COLO668 (cell line): ENCODE results near the gene TCF7L2.
A peak's percentile ranks its signal among the peaks of the same experiment; 100 is the strongest.

Source experiments
- DNase-seq: peaks from one replicate; lab custom pipeline; 2025; ENCODE audit not compliant: unreplicated experiment; lab: John Stamatoyannopoulos, UW

Gene TCF7L2

DNA sequence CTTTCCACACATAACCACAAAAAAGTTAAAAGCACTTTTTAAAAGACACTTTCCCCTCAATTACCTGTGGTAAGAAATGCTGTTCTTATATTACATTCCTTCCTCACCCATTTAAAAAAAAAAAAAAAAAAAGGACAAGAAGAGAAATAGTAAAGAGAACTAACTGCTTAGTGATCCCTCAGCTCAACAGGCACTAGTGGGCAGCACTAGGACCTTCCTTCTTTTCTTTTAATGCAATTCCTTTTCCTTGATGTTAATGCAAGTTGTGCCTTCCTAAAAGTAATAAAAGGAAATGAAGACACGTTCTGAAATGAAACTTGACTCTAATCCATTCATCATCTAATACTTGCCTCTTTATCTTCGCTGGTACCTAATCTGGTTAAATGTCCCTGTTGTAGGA is 189.7 kb downstream of the TCF7L2 start:
- no peak for DNase-seq

DNA sequence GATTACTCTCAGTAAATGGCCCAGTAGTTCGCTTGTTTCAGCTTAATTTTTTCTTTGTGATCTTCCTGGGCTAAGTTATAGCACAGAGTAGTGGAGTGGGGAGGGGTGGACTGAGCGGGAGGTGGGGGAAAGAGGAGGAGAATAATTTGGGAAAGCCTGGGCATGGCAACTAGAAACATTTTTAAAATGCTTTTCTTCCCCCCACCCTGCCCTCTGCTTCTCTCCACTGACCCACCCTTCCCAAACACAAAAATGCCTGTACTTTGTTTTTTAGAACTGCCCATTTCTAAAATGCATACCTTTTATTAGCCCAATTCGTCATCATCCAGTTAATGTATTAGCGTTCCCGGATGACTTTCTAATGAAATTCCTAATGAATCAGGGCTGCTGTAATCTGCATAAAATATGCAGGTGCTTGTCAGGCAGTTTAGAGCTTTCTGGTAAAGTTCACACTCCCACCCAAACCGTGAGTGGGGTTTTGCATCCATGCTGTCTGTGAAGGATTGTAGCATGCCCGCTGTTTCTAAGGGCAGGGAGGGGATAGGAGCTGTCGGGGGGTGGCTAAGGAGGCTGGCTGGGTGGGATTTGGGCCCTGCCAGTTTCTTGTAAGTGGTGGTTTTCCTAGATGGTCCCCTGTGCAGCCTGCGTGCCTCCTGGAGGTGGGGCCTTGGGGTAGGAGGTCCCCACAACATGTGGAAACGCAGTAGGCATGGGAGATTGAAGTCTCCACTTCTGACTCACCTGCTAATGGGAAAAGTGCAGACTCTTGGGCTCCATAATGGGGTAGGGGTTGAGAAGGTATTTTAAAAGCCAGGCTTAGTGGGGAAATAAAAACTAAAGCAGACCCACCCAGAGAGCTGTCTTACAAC is 190.3 kb downstream of the TCF7L2 start:
- DNase-seq, result no peak

DNA sequence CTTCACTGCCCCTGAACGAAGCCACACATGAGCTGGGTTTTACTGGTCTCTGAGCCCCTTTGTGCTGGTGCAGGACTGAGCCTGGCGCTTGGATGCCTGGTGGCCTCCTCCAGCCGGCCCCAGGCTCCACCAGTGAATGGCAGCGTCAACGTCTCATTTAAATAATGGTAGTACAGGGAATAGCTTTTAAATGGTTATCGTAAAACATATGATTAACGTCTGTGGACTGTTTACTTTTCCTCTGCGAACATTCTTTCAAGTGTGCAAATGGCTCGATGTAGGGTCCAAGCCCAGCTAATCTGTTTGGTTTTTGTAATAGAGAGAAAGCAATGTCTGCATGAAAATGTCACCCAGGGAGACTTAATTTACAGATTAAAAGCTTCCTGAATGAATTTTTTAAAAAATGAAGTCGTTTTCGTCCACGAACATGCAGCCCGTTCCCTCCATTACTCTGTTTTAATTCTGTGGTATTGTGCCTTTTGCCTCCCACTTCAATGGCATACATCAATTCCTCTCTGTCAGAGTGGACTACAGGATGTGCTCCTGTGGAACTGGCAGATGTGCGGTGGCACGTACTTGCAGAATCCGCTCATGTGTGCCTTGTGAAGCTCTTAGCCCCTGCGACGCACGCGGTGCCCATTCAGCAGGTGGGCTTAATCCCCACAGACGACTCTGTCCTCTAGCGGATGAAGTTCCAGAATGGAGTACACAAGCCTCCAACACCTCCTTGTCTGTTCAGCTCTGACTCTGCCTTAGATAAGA is 192.7 kb downstream of the TCF7L2 start:
- DNase-seq, result peak; percentile 2

DNA sequence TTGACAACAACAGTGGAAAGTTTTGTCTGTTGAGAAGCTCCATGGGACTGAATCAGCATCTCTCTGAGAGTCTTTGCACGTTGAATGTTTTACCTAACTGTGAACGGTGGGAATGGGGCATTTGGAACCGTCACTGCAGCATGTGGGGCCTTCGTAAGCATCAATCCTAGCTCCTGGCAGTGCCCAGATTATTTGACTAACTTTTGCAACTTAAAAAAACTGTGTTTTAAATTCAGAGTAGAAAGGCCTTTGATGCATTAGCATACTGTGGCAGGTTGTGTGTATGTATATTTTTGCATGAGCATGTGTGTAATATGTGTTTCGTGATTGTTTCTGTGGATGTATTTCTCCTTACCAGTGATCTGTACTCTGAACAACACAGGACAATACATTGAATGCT is 194.5 kb downstream of the TCF7L2 start:
- no peak for DNase-seq

DNA sequence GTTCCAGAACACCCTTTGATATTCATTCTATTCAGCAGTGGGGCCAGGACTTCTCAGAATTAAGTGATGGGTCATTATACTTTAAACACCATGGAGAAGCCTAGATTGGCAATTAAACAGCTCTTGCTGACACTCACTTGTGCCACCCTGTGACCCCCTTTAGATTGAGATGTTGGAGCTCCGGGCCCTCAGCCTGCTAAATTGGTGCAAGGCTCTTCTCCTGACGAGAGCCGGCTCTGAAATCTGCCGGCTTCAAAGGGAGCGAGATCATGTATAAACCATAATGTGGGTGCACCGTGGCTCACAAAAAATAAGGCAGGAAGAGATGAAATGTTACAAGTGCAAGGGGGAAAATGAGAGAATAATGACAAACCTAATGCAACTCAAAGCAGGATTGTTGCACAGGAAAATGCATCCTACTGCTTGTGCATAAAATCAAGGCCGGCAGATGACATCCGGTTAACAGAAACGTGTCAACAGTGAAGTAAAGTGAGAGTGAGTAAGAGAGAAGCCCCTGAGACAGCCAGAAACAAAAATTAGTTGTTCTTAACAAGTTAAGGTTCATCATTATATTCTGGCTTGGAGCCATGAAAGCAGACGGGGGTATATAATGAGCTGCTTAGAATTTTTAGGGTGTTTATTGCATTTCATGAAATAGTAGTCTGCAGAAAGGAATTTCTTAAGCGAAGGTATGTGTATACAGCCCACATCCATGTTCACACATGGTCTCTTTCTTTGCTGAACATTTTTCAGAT is 198.2 kb downstream of the TCF7L2 start:
- no peak for DNase-seq

DNA sequence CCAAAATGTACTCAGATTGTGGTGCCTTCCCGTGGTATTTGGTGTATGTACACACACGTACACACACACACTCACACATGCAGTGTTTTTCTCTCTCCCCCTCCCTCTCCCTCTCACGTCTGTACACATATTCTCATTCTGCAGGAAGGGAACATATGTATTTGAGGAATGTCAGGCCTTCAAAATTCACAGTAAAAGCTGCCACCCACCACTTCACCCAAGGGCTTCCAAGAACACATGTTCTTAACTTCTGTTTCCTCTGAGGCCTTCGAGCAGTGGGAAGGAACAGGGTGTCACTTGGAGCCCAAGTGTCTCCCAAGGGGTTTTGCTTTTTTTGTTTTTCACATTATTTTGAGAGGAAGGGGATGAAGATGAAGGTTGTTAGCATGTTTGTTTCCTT is 198.9 kb downstream of the TCF7L2 start:
- DNase-seq, result no peak

DNA sequence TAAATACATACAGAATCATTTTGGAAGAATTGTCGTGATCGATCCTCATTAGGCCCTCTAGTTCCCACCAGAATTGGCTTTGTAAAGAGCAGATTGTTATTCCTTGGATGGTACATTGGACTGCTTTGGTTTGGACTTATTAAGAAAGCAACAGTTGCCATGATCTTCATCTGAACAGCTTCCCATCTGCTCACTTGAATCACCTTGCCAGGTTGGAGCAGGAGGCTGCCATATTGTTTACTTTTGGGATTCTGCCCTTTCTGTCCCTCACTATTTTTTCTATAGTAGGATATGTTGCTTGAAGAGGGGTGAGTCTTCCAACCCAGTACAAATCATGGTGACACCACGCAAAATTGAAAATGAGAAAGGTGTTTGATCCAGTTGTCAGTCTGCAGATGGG is 199.6 kb downstream of the TCF7L2 start:
- DNase-seq, result no peak

DNA sequence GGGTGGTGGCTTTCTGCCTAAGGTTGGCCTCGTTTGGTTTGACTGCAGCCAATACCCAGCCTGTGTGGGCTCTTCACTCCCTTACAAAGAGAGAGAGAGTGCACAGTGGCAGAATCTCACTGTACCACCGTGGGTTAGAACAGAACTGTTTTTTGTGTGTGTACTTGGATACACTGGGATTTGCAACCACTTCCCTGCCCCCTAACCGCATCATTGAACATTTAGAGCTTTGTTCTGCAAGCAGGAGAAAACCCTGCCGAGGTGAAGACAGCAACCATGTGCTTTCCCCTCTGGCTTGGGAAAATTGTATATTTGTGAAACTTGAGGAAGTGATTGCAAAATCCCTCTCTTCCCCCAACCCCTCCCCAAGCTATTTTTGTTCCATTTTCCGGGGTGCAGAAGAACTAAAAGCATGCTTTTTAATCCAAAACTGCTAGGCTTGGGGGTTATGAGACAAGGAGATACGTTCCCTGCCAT is 201.2 kb downstream of the TCF7L2 start:
- DNase-seq, result no peak

DNA sequence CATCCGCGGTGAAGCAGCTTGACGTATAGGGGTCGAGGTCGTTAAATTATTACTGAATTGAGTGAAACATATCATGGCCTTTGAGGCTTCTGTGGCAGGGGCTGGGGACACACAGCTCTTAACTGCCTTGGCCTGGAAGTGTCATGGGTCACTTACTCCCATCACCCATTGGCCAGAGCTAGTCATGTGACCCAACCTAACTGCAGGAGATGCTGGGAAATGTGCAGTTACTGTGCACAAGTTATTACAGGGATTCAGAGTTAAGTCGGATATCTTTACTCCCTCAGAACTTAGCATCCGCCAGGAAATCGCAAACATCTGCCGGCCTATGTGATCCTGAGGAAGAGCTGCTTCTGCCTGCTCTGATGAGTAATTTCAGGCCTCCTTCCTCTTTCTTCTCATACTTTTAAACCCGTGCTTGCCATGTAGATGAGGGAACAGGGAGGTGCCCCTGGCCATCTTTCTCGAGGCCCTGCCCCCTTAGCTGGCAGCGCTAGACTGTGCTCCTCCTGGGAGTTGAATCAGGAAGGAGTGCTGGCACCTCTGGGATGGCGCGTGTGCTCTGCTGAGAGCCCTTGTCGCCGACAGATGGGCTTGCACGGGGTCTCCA is 203.6 kb downstream of the TCF7L2 start:
- no peak for DNase-seq

DNA sequence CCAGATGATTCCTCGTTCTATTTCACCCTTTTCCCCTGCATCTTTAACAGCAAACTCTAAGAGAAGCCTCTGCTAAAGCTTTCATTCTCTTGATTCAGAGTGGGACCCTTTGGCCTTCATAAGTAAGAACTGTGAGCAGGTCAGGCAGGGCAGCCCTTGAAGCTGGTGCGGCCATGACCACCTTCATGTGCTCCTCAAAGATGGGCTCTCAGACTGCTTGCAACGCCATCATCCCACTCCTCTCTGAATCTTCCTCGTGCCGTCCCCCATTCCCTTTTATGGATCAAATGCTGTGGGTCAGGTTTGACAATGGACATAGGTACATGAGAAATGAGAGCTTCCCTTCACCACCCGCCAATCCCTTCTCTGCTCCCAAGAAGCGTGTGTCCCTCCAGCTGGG is 207.4 kb downstream of the TCF7L2 start:
- DNase-seq, result no peak

DNA sequence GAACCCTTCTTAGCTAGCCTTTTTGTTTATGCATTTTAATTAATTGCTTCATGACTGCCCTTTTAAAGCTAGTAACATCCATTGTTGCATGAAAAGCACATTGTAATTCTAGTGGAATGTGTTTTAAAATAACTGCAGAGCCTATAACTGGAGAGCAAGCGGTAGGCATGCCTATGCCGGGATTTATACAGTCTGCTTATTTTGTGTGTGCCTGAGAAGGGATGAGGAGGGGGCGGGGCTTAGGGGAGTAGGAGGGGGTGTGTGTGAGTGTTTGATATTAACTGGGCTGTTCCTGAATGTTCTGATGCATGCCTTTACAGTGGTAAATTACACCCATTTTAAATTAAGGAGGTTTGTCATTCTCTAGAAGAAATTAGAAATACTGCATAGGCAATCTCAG is 208.1 kb downstream of the TCF7L2 start:
- no peak for DNase-seq

DNA sequence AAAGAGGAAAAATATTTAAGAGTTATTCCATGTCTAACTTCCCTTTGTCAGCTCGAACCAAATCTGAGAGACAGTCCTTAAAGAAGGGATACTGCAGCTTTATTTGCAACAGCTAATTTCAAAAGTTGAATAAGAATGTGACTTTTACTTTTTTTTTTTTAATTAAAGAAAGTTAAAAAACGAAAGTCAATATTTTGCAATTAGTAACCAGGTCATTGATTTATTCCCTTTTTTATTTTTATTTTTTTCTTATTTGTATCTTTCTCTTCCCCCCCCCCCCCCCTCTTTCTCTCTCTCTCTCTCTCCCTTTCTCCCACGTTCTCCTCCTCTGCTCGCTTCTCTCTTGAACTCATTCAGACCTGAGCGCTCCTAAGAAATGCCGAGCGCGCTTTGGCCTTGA is 209.5 kb downstream of the TCF7L2 start:
- no peak for DNase-seq

DNA sequence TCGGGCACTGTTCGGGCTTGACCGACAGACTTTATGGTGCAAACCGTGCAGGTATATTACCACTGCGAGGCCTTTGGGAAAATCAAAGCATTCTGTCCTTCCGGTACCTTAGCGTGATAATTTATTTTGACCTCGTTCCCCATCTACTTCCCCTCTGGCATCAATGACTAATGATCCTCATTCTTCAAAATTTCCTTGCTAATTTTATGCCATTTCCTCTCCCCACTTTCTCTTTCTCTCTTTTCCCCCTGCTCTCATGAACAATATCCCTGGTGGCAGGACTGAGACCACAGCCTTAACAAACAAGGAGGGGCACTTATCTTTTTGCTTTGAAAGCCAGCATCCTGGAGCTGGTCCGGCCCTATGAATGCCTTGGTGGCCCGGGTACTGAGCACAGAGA is 210.6 kb downstream of the TCF7L2 start:
- DNase-seq, result no peak

DNA sequence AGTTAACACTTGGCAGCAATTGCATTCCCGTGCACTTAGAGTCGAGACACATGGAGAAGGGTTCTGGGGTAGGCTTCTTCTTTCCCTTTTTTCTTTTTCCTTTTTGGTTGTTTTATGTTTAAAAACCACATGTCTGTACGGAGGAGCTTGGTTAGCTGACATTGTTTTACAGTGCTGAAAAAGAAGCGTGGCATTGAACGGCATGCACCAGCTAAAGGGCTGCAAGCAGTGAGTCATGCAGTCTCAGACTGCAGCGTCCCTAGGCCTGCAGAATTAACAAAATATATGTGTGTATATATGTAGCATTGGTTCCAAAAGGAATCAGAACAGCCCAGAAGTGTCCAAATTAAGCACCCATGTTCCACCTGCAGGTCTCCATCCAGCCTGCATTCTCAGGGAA is 211.0 kb downstream of the TCF7L2 start:
- no peak for DNase-seq

DNA sequence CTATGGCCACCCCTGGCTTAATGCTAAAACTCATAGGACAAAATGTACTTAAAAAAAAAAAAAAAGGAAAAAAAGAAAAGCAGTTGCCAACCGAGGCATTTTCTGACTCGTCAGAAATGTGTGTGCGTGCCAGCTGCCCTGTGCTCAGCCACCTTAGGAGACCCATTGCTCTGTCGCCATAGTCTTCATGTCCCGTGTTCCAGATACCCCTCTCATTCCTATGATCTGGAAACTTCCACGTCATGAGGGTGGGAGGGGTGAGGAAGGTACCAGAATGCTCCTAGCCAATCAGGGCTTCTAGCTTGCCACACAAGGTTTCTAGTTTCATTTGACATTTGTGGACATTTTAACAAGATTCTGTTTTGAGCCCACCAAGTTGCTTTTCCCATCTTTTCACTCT is 212.9 kb downstream of the TCF7L2 start:
- DNase-seq, result no peak

DNA sequence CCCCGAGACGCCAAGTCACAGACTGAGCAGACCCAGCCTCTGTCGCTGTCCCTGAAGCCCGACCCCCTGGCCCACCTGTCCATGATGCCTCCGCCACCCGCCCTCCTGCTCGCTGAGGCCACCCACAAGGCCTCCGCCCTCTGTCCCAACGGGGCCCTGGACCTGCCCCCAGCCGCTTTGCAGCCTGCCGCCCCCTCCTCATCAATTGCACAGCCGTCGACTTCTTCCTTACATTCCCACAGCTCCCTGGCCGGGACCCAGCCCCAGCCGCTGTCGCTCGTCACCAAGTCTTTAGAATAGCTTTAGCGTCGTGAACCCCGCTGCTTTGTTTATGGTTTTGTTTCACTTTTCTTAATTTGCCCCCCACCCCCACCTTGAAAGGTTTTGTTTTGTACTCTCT is 215.6 kb downstream of the TCF7L2 start:
- no peak for DNase-seq

DNA sequence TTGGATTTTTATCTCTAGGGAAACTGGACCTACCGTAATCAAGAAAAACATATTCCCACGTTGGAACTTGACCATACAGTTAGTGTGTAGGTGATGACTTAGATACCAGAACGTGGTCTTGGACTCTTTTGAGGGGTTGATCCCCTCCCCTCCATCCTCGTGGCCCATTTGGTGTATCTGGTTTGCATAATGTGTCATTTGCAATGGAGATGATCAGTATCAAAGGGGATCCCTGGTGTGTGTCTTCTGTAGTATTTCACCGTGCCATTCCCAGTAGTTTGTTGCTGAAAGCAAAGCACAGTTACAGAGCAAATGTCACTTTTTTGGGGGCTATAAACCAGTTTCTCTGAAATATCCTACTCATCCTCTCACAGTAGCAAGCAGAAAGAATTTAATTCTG is 217.7 kb downstream of the TCF7L2 start:
- DNase-seq, result no peak

DNA sequence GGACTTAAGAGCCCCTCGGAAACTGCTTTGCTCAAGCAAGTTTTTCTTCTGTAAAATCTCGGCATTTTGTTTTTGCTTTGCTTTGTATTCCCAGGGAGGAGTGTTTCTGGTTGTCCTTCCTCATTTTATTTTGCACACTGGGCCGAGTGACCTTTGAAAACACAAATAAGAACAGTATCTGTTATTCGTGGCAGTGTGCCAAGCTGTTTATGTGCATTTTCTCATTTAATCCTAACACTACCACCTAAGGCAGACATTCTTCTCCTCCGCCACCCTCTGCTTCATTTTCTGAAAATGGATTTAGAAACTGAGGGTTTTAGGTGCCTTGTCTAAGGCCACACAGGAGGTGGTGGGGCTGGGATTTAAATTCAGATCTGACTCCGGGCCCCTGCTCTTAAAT is 218.5 kb downstream of the TCF7L2 start:
- DNase-seq, result no peak

DNA sequence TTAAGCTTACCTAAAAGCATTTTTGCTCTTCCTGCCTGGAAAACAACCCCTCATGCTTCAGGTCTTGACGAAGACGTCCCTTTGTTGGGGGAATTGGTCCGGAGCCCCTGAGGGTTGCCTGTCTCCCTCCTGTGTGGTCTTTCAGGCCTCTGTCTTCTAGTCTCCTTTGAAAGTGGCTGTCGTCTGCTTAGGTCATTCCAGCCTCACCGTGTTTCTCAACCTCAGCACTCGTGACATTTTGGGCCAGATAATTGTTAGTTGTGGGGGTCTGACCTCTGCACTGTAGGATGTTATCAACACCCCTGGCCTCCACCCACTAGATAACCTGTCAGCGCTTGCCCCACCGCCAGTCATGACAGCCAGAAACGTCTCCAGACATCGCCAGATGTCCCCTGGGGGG is 219.1 kb downstream of the TCF7L2 start:
- DNase-seq, result no peak

DNA sequence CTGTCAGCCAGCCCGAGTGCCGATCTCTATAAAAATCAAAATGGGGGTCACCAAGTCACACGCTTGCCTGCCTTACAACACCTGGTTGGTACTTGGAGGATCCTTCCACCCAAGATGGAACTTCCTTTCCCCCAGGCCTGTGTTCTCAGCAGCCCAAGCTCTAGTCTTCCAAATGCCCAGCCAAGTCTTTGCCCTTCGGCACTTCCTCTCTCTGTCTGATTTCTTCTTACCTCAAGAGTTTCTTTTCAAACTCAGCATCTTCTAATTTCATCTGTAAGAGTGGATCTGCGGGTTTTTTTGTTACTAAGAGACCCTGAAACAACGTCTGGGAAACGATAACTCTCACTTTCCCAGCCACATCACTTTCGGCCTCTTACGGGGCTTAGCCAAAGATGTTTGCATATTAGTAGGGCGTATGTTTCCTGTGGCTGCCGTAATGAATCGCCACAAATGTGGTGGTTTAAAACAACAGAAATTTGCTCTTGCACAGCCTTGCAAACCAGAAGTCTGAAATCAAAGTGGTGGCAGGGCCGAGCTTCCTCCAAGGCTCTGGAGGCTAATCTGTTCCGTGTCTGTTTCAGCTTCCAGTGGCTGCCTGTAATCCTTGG is 219.9 kb downstream of the TCF7L2 start:
- no peak for DNase-seq

DNA sequence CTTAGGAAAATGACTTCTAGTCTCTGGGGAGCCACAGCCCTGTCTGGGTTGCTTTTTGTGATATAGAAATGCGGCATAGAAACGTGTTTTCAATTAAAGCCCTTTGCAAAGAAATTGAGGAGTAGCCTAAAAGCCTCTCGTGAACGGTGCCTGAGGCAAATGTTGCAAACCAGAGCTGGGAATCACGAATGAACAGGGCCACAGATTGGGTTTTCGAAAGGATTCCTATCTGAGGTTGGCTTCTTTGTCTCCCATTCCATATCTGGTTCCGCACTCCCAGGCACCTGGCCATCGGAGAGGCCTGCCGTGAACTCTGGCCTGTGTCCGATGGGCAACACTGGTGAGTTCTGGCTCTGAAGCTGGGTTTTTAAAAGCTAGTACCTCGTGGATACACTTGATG is 221.6 kb downstream of the TCF7L2 start:
- DNase-seq, result no peak
